Skin of body (tissue), 2 donors: Measurements from ENCODE around the gene SLC7A1. TPM values are rescaled to one million over a fixed set of nuclear protein-coding genes. Genes with fewer than 3 reads are reported as not detected.

Source experiments
- DNase-seq: peaks from one replicate; lab custom pipeline; 2025; lab: John Stamatoyannopoulos, UW
- total RNA-seq: library from RNA; depleted of rRNA; stranded (reverse); fragments of >200 nt; gene quantifications from one replicate; pipeline ENCODE4 v1.2.3, GENCODE V29; 2014

Gene SLC7A1
- total RNA-seq, 1 donor from 2014 or later: 19.6 TPM

- DNase-seq: no peak
These were observed 104.2 kb downstream of the SLC7A1 start for GRCh38 chr13:29491248-29491647.

GRCh38 chr13:29490561-29490885 lies 105.0 kb downstream of the SLC7A1 start:
- DNase-seq: no peak

GRCh38 chr13:29489650-29490560 lies 105.6 kb downstream of the SLC7A1 start:
- DNase-seq: no peak

DNA sequence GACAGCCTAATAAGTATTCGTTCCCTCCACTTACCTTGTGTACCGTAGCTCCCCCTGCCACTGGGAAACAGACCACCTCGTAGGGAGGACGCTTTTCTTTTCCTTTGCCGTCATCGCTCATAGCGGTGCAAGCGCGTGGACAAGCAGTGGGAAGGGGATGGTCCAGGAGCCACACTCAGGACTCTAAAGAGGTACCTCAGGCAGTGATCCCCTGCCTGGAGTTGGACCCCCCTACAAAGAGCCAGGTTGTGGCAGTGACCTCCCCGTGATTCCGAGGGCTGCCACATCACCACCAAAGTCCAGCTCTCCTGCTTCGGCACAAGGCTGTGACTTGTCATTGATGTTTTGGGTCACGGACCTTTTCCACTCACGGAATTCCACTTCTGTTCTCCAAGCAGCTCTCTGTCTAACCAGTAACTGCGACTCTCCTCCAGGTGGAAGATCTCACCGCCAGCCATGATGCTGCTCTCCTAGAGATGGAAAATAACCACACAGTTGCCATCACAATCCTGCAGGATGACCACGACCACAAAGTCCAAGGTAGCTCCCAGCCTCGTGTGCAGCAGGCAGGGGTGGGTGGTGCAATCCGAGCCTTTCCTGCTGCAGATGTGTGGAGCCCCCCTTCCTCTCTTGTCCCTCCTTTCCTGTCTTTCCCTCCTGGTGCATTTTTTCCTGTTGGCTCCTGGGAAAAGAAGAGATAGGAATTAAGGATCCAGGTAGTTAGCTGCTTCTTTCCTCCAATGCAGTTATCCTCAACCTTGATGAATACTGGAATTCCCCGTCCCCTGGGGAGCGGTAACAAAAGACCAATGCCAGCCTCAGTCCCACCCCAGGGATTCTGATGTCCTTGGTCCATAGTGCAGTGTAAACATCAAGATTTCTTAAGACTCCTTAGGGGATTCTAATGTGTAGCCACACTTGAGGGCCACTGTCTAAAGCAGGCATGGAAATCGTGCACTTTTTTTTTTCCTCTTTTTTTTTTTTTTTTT lies 107.7 kb downstream of the SLC7A1 start:
- DNase-seq: no peak

DNA sequence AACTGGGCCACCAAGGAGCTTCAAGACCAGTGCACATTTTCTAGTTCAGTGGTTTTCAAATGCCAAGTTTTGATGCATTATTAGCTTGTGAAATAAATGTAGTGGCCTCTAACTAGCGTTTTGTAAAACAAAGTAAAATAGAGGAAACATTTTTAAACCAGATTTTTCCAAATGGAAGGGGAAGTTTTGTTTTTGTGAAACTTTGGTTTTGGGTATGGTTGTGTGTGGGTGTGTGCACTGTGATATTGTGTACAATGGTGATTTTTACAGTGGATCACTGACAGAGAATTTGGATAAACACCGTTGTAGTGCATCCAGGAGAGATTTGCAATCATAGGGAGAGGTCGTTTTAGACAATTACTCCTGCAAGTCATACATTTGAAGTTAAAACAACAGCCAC lies 108.9 kb downstream of the SLC7A1 start:
- DNase-seq: no peak

DNA sequence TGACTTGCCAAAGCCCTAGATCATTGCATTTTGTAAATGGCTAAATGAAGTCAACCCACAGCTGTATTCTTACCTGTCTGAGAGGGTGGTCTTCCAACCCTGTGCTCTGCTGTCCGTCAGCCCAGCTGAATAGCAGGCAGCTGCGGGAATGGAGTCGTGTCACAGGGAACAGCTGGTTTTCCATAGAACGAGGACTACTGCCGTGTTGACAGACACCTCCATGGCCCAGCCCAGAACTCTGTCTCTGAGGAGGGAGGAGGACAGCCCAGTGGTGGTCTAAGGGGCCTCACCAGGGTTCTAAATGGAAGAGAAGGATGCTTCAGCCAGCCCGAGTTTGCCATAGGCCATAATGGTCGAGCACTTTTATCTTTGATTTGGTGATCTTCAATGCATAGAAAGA lies 110.7 kb downstream of the SLC7A1 start:
- no peak for DNase-seq

- DNase-seq: no peak
These were observed 111.3 kb downstream of the SLC7A1 start for GRCh38 chr13:29484236-29484635.

GRCh38 chr13:29483623-29484022 lies 111.9 kb downstream of the SLC7A1 start:
- no peak for DNase-seq

- DNase-seq: no peak
These were observed 112.3 kb downstream of the SLC7A1 start for GRCh38 chr13:29483211-29483610.

- DNase-seq: no peak
These were observed 113.0 kb downstream of the SLC7A1 start for GRCh38 chr13:29482504-29482903.

GRCh38 chr13:29481603-29482002 lies 113.9 kb downstream of the SLC7A1 start:
- DNase-seq: no peak

GRCh38 chr13:29480893-29481525 lies 114.5 kb downstream of the SLC7A1 start:
- no peak for DNase-seq

DNA sequence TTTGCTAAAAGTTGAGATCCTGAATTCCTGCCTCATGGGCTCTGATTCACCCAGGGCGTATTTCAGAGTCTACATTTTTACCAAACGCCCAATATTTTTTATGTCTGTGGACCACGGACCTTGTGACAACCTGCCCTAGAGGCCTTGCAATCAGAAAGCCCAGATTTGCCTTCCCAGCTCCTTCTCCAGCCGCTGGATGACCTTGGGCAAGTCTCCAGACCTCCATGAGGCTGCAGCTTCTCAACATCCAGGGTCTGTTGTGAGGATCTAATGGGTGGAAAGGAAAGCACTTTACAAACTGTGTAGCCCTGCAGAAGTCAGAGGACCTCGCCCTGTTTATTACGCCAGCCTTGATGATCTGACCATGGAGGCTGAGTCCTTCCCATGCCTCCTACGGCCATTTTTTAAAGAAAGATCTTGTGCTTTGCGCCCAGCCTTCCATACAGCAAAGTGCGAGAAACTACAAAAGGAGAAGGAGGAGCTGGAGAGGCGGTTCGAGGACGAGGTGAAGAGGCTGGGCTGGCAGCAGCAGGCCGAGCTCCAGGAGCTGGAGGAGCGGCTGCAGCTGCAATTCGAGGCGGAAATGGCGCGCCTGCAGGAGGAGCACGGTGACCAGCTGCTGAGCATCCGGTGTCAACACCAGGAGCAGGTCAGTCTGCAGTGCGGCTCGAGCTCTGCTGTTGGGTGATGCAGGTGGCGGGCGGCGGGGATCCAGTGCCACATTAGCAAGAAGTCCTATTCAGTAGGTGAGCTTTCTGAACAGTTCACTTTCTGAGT lies 115.6 kb downstream of the SLC7A1 start:
- DNase-seq: no peak

DNA sequence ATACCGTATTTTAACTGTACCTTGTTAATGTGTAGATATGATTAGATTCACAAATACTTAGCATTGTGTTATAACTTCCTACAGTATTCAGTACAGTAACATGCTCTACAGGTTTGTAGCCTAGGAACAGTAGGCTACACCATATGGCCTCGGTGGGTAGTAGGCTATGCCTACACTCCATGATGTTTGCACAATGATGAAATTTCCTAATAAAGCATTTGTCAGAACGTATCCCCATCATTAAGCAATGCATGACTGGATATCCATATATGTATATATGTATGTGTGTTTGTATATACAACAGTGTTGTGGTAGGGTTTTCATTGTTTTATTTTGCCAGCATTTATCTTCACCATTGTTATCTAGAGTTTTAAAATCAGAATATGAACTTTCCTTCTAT lies 119.4 kb downstream of the SLC7A1 start:
- no peak for DNase-seq

DNA sequence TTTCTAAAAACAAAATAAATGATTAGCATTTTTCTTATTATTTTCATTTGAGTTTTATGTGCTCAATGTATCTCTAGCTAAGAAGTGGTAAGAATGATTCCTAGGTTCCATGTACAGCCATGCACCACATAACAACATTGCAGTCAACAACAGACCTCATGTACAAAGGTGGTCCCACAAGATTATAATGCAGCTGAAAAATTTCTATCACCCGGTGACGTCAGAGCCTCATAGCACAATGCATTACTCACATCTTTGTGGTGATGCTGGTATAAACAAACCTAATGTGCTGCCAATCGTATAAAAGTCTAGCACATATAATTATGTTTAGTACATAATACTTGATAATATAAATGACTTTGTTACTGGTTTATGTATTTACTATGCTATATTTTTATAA lies 120.5 kb downstream of the SLC7A1 start:
- DNase-seq: no peak

- DNase-seq: no peak
These were observed 122.3 kb downstream of the SLC7A1 start for GRCh38 chr13:29473166-29473565.

DNA sequence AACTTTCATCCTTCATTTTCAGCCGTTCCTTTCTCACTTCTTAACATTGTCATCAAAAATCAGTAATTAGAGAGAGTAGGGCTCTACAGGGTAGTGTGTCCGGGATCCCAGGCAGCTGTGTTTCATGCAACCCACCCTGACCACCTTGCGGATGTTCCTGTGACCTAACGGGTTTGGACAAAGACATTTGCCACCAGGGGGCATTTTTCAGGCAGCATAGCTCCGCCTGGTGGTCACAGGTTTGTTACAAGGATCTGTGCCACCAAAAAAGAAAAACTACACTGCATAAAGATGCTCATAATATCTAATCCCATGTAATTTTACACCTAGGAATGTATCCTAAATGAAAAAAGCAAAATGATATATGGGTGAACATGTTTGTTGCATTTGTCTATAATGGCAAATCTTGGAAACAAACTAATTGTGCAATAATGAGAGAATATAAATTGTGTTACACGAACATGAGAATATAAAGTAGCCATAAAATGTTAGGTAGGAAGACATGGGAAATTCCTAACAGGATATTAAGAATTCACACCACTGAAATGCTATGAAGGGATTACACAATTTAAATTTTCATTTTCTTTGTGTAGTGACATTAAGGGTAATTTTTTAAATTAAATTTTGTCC lies 123.0 kb downstream of the SLC7A1 start:
- no peak for DNase-seq

DNA sequence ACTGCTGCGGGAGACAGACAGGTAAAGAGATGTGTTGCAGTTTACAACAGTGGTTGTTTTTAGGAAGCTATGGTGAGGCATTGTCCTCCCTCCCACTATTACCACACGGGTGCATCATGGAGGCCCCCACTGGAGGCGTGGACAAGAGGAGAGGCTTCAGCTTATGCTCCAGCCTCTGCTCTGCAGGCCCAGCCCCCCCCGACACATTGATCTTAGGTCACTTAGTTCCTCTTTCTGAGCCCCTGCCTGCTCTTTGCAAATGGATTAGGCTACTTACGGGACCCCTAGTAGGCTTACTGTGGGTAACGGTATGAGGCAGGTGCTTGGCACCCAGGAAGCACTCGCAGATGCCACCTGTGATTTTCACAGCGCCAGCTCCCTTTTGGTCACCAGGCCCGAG lies 123.9 kb downstream of the SLC7A1 start:
- no peak for DNase-seq

GRCh38 chr13:29465741-29466293 lies 129.7 kb downstream of the SLC7A1 start:
- DNase-seq: no peak

DNA sequence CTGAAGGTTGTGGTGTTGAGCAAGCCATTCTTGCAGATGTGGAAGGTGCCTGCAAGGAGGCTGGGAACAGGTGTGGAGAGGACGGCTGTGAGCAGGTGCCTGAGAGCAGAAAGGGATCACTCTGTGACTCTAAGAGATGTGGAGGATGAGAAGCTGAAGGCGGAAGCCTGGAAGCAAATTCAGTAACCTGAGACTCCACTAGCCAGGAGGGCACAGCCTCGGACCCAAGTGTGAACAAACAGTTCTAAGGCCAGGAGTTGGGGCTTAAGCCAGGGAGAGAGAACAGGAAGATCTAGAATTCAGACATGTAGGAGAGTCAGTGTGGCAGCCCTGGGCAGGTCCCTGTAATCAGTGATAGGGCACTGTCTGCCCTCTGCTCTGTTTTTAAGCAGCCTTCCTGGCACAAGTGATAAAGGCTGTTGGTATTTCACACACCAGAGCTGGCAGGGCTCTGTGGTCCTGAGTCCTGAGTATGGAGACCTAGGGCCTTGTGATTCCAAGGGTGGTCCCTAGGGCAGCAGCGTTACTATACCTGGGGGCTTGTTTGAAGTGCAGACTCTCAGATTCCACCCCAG lies 131.3 kb downstream of the SLC7A1 start:
- no peak for DNase-seq
